GM12878 (cell line): ENCODE results near the gene CROCC. TPM values are rescaled to one million over a fixed set of nuclear protein-coding genes. Genes with fewer than 3 reads are reported as not detected.

ENCODE experiments used
- ATAC-seq: fragments of 200-7000 bp; cut with Tn5 transposase; 3 replicates; pipeline ENCODE4 v1.9.1; 2020; ENCODE audit warnings: mild to moderate bottlenecking, moderate library complexity
- BruUV-seq: library from RNA; stranded (reverse); fragments of 400-500 nt; replicated peaks from 2 replicates; lab custom pipeline; 2021; lab: Mats Ljungman, UMichigan
- CTCF ChIA-PET: fragments of 300-600 bp; sonication (Branson Sonifier 250); formaldehyde crosslinking; extraction: SDS; loops from one replicate; lab custom pipeline; 2021; ENCODE audit warnings: inconsistent platforms; lab: Yijun Ruan, JAX
- POLR2A ChIA-PET: fragments of 350-600 bp; formaldehyde crosslinking; extraction: SDS; loops from one replicate; lab custom pipeline; 2021; ENCODE audit warnings: inconsistent platforms; lab: Charles Lee
- RAD21 ChIA-PET: fragments of 300-600 bp; sonication (Branson Sonifier 250); formaldehyde crosslinking; loops from one replicate; lab custom pipeline; 2023; ENCODE audit warnings: antibody characterized with exemption; ENCODE audit not compliant: unreplicated experiment; lab: Charles Lee
- SMC1A ChIA-PET: fragments of 300-600 bp; sonication (Branson Sonifier 250); formaldehyde crosslinking; loops from one replicate; lab custom pipeline; 2023; ENCODE audit not compliant: unreplicated experiment, uncharacterized antibody; lab: Charles Lee
- DNase-seq: peaks from one replicate; pipeline ENCODE4 v3.0.0-alpha.2; 2011; ENCODE audit warnings: low read depth, low spot score
- FAIRE-seq: peaks from 3 replicates; lab custom pipeline; 2011; peaks lifted over from hg19 to GRCh38; lab: Jason Lieb, UNC
- H2AFZ ChIP-seq: 2 replicates; pipeline ENCODE4 v1.6.0; 2011; ENCODE audit warnings: low read depth, low read length, control low read depth; ENCODE audit not compliant: control insufficient read depth
- H3K27ac ChIP-seq: 2 replicates; pipeline ENCODE4 v1.5.1; 2011; ENCODE audit warnings: control low read depth; ENCODE audit not compliant: control insufficient read depth, insufficient read depth
- H3K27me3 ChIP-seq, 2 experiments: replicated peaks in 1 of 2; 2 replicates each; pipeline versions ENCODE4 v1.6.0 to v1.6.1; 2011; ENCODE audit warnings: low read length in 1 of 2; ENCODE audit not compliant: control insufficient read depth in 2 of 2, insufficient read depth in 2 of 2
- H3K36me3 ChIP-seq, 2 experiments: 2 replicates each; pipeline ENCODE4 v1.5.1; 2011; ENCODE audit warnings: low read length in 1 of 2; ENCODE audit not compliant: control insufficient read depth in 2 of 2, insufficient read depth in 2 of 2
- H3K4me1 ChIP-seq: 2 replicates; pipeline ENCODE4 v1.6.1; 2011; ENCODE audit warnings: mild to moderate bottlenecking, low read length, moderate library complexity, mixed read lengths; ENCODE audit not compliant: control insufficient read depth, insufficient read depth
- H3K4me2 ChIP-seq: 2 replicates; pipeline ENCODE4 v1.6.0; 2011; ENCODE audit warnings: control low read depth; ENCODE audit not compliant: control insufficient read depth, insufficient read depth
- H3K4me3 ChIP-seq: fragments of 200-600 bp; sonication (generic); 2 replicates; pipeline ENCODE4 v1.5.1; 2016
- H3K79me2 ChIP-seq: 2 replicates; pipeline ENCODE4 v1.6.0; 2011; ENCODE audit warnings: low read length; ENCODE audit not compliant: control insufficient read depth, insufficient read depth
- H3K9ac ChIP-seq: 2 replicates; pipeline ENCODE4 v1.8.0; 2011; ENCODE audit warnings: low read length, control low read depth, mixed read lengths; ENCODE audit not compliant: control insufficient read depth, insufficient read depth
- H3K9me3 ChIP-seq: replicated peaks from 3 replicates; pipeline ENCODE4 v1.5.1; 2011; ENCODE audit warnings: mild to moderate bottlenecking, low read length; ENCODE audit not compliant: control insufficient read depth, insufficient read depth
- H4K20me1 ChIP-seq: 2 replicates; pipeline ENCODE4 v1.6.0; 2011; ENCODE audit not compliant: control insufficient read depth, insufficient read depth
- BMI1 ChIP-seq: fragments of 450-650 bp; IDR thresholded peaks from 2 replicates; pipeline ENCODE4 v1.6.1; 2016; ENCODE audit warnings: mild to moderate bottlenecking, moderate library complexity, borderline replicate concordance
- CEBPZ ChIP-seq: fragments of 150-350 bp; IDR thresholded peaks from 2 replicates; pipeline ENCODE4 v1.6.1; 2016; ENCODE audit warnings: low read depth, low read length
- CHD4 ChIP-seq: fragments of 200-600 bp; sonication (generic); IDR thresholded peaks from 2 replicates; pipeline ENCODE4 v1.6.1; 2016; ENCODE audit warnings: mild to moderate bottlenecking
- E2F4 ChIP-seq: IDR thresholded peaks from 2 replicates; pipeline ENCODE4 v1.6.1; 2012; ENCODE audit warnings: low read depth, low read length, improper control_type of control experiment
- KLF5 ChIP-seq: fragments of 450-650 bp; IDR thresholded peaks from 2 replicates; pipeline ENCODE4 v1.6.1; 2014; ENCODE audit warnings: mild to moderate bottlenecking; ENCODE audit not compliant: partially characterized antibody
- NRF1 ChIP-seq: conservative IDR thresholded peaks from 2 replicates; pipeline ENCODE4 v1.6.1; 2011; ENCODE audit warnings: mild to moderate bottlenecking, low read depth, low read length, improper control_type of control experiment
- RAD21 ChIP-seq: IDR thresholded peaks from 2 replicates; pipeline ENCODE4 v1.6.1; 2011; ENCODE audit warnings: mild to moderate bottlenecking, low read depth, low read length, moderate library complexity; ENCODE audit not compliant: insufficient read depth
- RELA ChIP-seq: fragments of 450-650 bp; IDR thresholded peaks from 2 replicates; pipeline ENCODE4 v1.8.0; 2014; ENCODE audit warnings: borderline replicate concordance; ENCODE audit not compliant: partially characterized antibody
- REST ChIP-seq: IDR thresholded peaks from 2 replicates; pipeline ENCODE4 v1.6.1; 2012; ENCODE audit warnings: mild to moderate bottlenecking, low read depth, low read length
- SIX5 ChIP-seq: IDR thresholded peaks from 2 replicates; pipeline ENCODE4 v1.6.1; 2011; ENCODE audit warnings: mild to moderate bottlenecking, low read depth, low read length, moderate library complexity; ENCODE audit not compliant: severe bottlenecking
- TARDBP ChIP-seq: IDR thresholded peaks from 2 replicates; pipeline ENCODE4 v1.6.1; 2016; ENCODE audit warnings: borderline replicate concordance
- TCF7 ChIP-seq: IDR thresholded peaks from 2 replicates; pipeline ENCODE4 v1.6.1; 2014; ENCODE audit warnings: antibody characterized with exemption, borderline replicate concordance
- ZNF24 ChIP-seq: fragments of 450-650 bp; IDR thresholded peaks from 2 replicates; pipeline ENCODE4 v1.6.1; 2017; ENCODE audit warnings: antibody characterized with exemption, mild to moderate bottlenecking
- WGBS: methylation state at CpG from one replicate; pipeline ENCODE4 v1.1.6; 2016; ENCODE audit warnings: low lambda C conversion rate; ENCODE audit not compliant: insufficient replicate concordance, insufficient coverage; ENCODE audit errors: missing lambda C conversion rate; 5-methylcytosine and 5-hydroxymethylcytosine counted together
- in situ Hi-C: fragments of 300-500 bp; cut with MboI; formaldehyde crosslinking; loops from 9 replicates; pipeline ENCODE4 v1.14.3; 2018; ENCODE audit warnings: mixed read lengths
- intact Hi-C: fragments of 100-400 bp; cut with micrococcal nuclease; formaldehyde crosslinking; loops from one replicate; pipeline ENCODE4 v1.14.2; 2022; ENCODE audit not compliant: unreplicated experiment
- polyA plus RNA-seq, 11 experiments: library from polyadenylated mRNA; depleted of rRNA in 4 of 11; unstranded in 6 of 11; stranded (reverse) in 5 of 11; fragments of >200 nt; fragmentation: Nextera tagmentation in 4 of 11; fragmentation: Illumina TruSeq in 1 of 11; extraction: Ambion mirVana in 4 of 11; extraction: Trizol in 1 of 11; gene quantifications; 1 replicate in 1 of 11; 2 replicates in 10 of 11; pipeline versions ENCODE4 v1.2.1 to v1.2.3, GENCODE V29; 2011 to 2016; ENCODE audit warnings: inconsistent platforms in 2 of 11, missing spikeins in 2 of 11, low read depth in 1 of 11
- total RNA-seq, 4 experiments: library from RNA; depleted of rRNA in 3 of 4; stranded (reverse); fragments of >200 nt in 3 of 4; fragmentation: Illumina TruSeq in 1 of 4; extraction: Trizol in 1 of 4; gene quantifications; 2 replicates each; pipeline versions ENCODE4 v1.2.1 to v1.2.3, GENCODE V29; 2013 to 2021
- TF ChIP-seq, protein P1 (sequence below): fragments of 450-650 bp; IDR thresholded peaks from 2 replicates; pipeline ENCODE4 v1.6.1; 2017; ENCODE audit warnings: mild to moderate bottlenecking
- TF ChIP-seq, protein P2 (sequence below): IDR thresholded peaks from 2 replicates; pipeline ENCODE4 v1.6.1; 2011; ENCODE audit warnings: low read depth, mild to moderate bottlenecking, low read length, moderate library complexity, borderline replicate concordance; ENCODE audit errors: extremely low read depth

Gene CROCC
- total and polyA plus RNA-seq, 10 of the 15 experiments (the other 5 are each of a cell fraction or from before 2014, with no cell fraction given), result 0.04 to 5.5 (median 2.3) TPM

GRCh38 chr1:16918371-16918770, 3.4 kb upstream of the CROCC start:
- Histone ChIP-seq H3K4me1 (peaks cover 1% of the 10 kb centered on the region; the same call in 1 of the 2 replicates), H2AFZ (no peak overlapping the region), H3K36me3 (no peaks in the 10 kb centered on the region), H3K4me2 (no peak overlapping the region), H3K79me2 (no peaks in the 10 kb centered on the region), H3K27ac (no peak overlapping the region), H3K4me3 (no peak overlapping the region), H4K20me1 (no peaks in the 10 kb centered on the region), H3K9ac (no peak overlapping the region), H3K9me3 (no peaks in the 10 kb centered on the region), H3K27me3 (peaks cover 0 to 2% of the 10 kb centered on the region in 2 experiments; a peak in 1 of 4 replicates)
- FAIRE-seq (no peak), DNase-seq (no peak), ATAC-seq (no peak)
- RAD21 ChIA-PET, result no interaction called here
- SMC1A ChIA-PET, result no interaction called here
- POLR2A ChIA-PET, result no interaction called here
- BruUV-seq, result no TSS peak
- intact Hi-C loops, result no loop called here
- in situ Hi-C loops, result no loop called here
- 3% methylated on average over 3 of the region's 3 CpGs for WGBS
- CTCF ChIA-PET, result interaction anchor here (1.2 kb wide), 1 partner anchor 33 kb away, joined by 3 read pairs; no protein-coding TSS in a partner anchor
- TF ChIP-seq TARDBP (no peak), TCF7 (no peak), NRF1 (no peak), RELA (no peak), BMI1 (no peak), E2F4 (no peak), RAD21 (no peak), CEBPZ (no peak), CHD4 (no peak), SIX5 (no peak), ZNF24 (no peak), KLF5 (no peak), REST (no peak)
- TF ChIP-seq, protein P1, sequence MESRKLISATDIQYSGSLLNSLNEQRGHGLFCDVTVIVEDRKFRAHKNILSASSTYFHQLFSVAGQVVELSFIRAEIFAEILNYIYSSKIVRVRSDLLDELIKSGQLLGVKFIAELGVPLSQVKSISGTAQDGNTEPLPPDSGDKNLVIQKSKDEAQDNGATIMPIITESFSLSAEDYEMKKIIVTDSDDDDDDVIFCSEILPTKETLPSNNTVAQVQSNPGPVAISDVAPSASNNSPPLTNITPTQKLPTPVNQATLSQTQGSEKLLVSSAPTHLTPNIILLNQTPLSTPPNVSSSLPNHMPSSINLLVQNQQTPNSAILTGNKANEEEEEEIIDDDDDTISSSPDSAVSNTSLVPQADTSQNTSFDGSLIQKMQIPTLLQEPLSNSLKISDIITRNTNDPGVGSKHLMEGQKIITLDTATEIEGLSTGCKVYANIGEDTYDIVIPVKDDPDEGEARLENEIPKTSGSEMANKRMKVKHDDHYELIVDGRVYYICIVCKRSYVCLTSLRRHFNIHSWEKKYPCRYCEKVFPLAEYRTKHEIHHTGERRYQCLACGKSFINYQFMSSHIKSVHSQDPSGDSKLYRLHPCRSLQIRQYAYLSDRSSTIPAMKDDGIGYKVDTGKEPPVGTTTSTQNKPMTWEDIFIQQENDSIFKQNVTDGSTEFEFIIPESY, result no peak
- TF ChIP-seq, protein P2, sequence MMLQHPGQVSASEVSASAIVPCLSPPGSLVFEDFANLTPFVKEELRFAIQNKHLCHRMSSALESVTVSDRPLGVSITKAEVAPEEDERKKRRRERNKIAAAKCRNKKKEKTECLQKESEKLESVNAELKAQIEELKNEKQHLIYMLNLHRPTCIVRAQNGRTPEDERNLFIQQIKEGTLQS, result no peak
